Measurements from ENCODE around the gene SUPV3L1. TPM values are rescaled to one million over a fixed set of nuclear protein-coding genes. Genes with fewer than 3 reads are reported as not detected.

The SUPV3L1 gene
- total and polyA plus RNA-seq, 12 donors = 23.8 to 139 (median 38.0) TPM

DNA sequence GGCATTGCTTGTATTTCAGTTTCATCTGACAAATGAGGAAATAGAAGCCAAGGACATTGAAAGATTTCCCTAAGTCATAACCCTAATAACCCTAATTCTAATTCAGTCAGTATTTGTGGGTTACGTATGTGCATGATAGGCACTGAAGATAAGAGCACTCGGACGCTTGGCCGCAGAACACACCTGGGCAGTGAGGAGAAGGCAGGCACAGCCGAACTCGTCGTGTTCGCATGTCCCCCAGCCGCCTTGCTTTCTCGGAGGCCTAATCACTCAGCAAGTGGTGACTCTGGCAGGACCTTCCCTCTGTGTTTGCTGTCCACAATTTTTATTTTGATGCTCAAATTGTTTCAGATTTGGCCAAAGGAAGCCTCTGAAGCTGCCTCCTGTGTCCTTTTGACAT is 63.8 kb downstream of the SUPV3L1 start:
- 95 to 97% methylated on average over 10 of the region's 10 CpGs for WGBS, 2 donors
- Histone ChIP-seq H3K27me3 (no peaks in the 10 kb centered on the region), H3K4me3 (no peak overlapping the region), H3K9me3 (no peaks in the 10 kb centered on the region), H3K27ac (no peak overlapping the region), H3K36me3 (no peaks in the 10 kb centered on the region), H3K4me1 (peaks cover 0 to 12% (median 0%) of the 10 kb centered on the region in 9 donors)
- DNase-seq (no peak), ATAC-seq (no peak)
- TF ChIP-seq, protein P1, sequence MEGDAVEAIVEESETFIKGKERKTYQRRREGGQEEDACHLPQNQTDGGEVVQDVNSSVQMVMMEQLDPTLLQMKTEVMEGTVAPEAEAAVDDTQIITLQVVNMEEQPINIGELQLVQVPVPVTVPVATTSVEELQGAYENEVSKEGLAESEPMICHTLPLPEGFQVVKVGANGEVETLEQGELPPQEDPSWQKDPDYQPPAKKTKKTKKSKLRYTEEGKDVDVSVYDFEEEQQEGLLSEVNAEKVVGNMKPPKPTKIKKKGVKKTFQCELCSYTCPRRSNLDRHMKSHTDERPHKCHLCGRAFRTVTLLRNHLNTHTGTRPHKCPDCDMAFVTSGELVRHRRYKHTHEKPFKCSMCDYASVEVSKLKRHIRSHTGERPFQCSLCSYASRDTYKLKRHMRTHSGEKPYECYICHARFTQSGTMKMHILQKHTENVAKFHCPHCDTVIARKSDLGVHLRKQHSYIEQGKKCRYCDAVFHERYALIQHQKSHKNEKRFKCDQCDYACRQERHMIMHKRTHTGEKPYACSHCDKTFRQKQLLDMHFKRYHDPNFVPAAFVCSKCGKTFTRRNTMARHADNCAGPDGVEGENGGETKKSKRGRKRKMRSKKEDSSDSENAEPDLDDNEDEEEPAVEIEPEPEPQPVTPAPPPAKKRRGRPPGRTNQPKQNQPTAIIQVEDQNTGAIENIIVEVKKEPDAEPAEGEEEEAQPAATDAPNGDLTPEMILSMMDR (IDR thresholded peaks at IDR 0.05) = no peak
- intact Hi-C loops (cut with DNase I) = loop anchor here in 1 of 10 donors (2.0 to 10.0 kb wide), 2 partner anchors 71 to 391 kb away; partner anchors contain the start of gene FAM241B

- H3K4me1 ChIP-seq = no peaks in the 10 kb centered on the region
- ATAC-seq = no peak
- no peaks in the 10 kb centered on the region for H3K27me3 ChIP-seq
- TF ChIP-seq, protein P1 (IDR thresholded peaks at IDR 0.05) = no peak
- no peaks in the 10 kb centered on the region for H3K36me3 ChIP-seq
- intact Hi-C loops (cut with DNase I) = loop anchor here in 2 of 10 donors (5.0 to 10.0 kb wide), 2 partner anchors 61 to 389 kb away; partner anchors contain the start of gene FAM241B (in 1 of the 2)
- no peak overlapping the region for H3K27ac ChIP-seq
- 94 to 95% methylated on average over 5 of the region's 5 CpGs for WGBS, 2 donors
- no peak overlapping the region for H3K4me3 ChIP-seq
- DNase-seq = no peak
- peaks cover 0 to 2% (median 0%) of the 10 kb centered on the region in 11 donors for H3K9me3 ChIP-seq
Observed at GRCh38 chr10:69246036-69246435, 66.0 kb downstream of the SUPV3L1 start.

GRCh38 chr10:69246581-69247312 is 66.7 kb downstream of the SUPV3L1 start:
- Histone ChIP-seq H3K36me3 (no peaks in the 10 kb centered on the region), H3K27ac (no peak overlapping the region), H3K9me3 (peaks cover 0 to 9% (median 0%) of the 10 kb centered on the region in 11 donors), H3K27me3 (no peaks in the 10 kb centered on the region), H3K4me1 (no peaks in the 10 kb centered on the region), H3K4me3 (no peak overlapping the region)
- no peak for DNase-seq
- TF ChIP-seq, protein P1 (IDR thresholded peaks at IDR 0.05) = no peak
- intact Hi-C loops (cut with DNase I) = loop anchor here in 2 of 10 donors (5.0 to 10.0 kb wide), 2 partner anchors 61 to 388 kb away; partner anchors contain the start of gene FAM241B (in 1 of the 2)
- 84 to 85% methylated on average over 14 of the region's 14 CpGs for WGBS, 2 donors
- ATAC-seq = no peak

GRCh38 chr10:69247313-69247710 is 67.3 kb downstream of the SUPV3L1 start:
- ATAC-seq (no peak), DNase-seq (no peak)
- no peaks in the 10 kb centered on the region for H3K27me3 ChIP-seq
- H3K27ac ChIP-seq = no peak overlapping the region
- WGBS, 2 donors = 93 to 95% methylated on average over 13 of the region's 13 CpGs
- TF ChIP-seq, protein P1 (IDR thresholded peaks at IDR 0.05) = no peak
- H3K4me1 ChIP-seq = no peaks in the 10 kb centered on the region
- peaks cover 0 to 11% (median 0%) of the 10 kb centered on the region in 11 donors for H3K9me3 ChIP-seq
- H3K4me3 ChIP-seq = no peak overlapping the region
- H3K36me3 ChIP-seq = no peaks in the 10 kb centered on the region
- intact Hi-C loops (cut with DNase I) = loop anchor here in 2 of 10 donors (5.0 to 10.0 kb wide), 2 partner anchors 60 to 387 kb away; partner anchors contain the start of gene FAM241B (in 1 of the 2)
